ENCODE results near the gene NINJ2. TPM values are rescaled to one million over a fixed set of nuclear protein-coding genes. Genes with fewer than 3 reads are reported as not detected.

Gene NINJ2
- total and polyA plus RNA-seq, 10 of the 15 experiments (the other 5 are each of a cell fraction or from before 2014, with no cell fraction given) = 8.9 to 51.6 (median 21.3) TPM

GRCh38 chr12:599756-600155 lies 63.5 kb downstream of the NINJ2 start:
- POLR2A ChIA-PET = interaction anchor here (0.8 kb wide), 1 partner anchor 25 kb away, joined by 3 read pairs; no protein-coding TSS in a partner anchor
- TF ChIP-seq PBX3 (IDR thresholded peaks at IDR 0.05; ENCODE audit: insufficient replicate concordance, low read depth, low read length) (no peak), RB1 (IDR thresholded peaks at IDR 0.05; ENCODE audit: borderline replicate concordance) (no peak), JUND (IDR thresholded peaks at IDR 0.05; ENCODE audit: low read depth, low read length) (no peak), FOXM1 (IDR thresholded peaks at IDR 0.05; ENCODE audit: low read depth, low read length) (no peak)
- H3K4me1 ChIP-seq (ENCODE audit: control insufficient read depth, insufficient read depth, low read length) = no peaks in the 10 kb centered on the region
- SMC1A ChIA-PET (ENCODE audit: uncharacterized antibody, unreplicated experiment) = interaction anchor here (1.4 kb wide), 1 partner anchor 283 kb away, joined by 3 read pairs; no protein-coding TSS in a partner anchor
- no peak overlapping the region for H3K4me3 ChIP-seq
- 76% methylated on average over 13 of the region's 13 CpGs for WGBS (ENCODE audit: insufficient coverage, insufficient replicate concordance, low lambda C conversion rate, missing lambda C conversion rate)
- H3K36me3 ChIP-seq (ENCODE audit: control insufficient read depth in 2 of 2, insufficient read depth in 2 of 2, low read length in 1 of 2) = no peaks in the 10 kb centered on the region
- H4K20me1 ChIP-seq (ENCODE audit: control insufficient read depth, insufficient read depth) = no peaks in the 10 kb centered on the region
- RAD21 ChIA-PET (ENCODE audit: unreplicated experiment) = interaction anchor here (1.1 kb wide), 1 partner anchor 23 kb away, joined by 3 read pairs; no protein-coding TSS in a partner anchor
- BruUV-seq (replicated peaks) = no TSS peak
- H3K9me3 ChIP-seq (replicated peaks; ENCODE audit: control insufficient read depth, insufficient read depth, low read length) = no peaks in the 10 kb centered on the region
- no peak overlapping the region for H2AFZ ChIP-seq (ENCODE audit: control insufficient read depth, low read depth, low read length)
- no peak overlapping the region for H3K4me2 ChIP-seq (ENCODE audit: control insufficient read depth, insufficient read depth)
- no peaks in the 10 kb centered on the region for H3K79me2 ChIP-seq (ENCODE audit: control insufficient read depth, insufficient read depth, low read length)
- no peak overlapping the region for H3K9ac ChIP-seq (ENCODE audit: control insufficient read depth, insufficient read depth, low read length)
- H3K27ac ChIP-seq (ENCODE audit: control insufficient read depth, insufficient read depth) = no peak overlapping the region
- CTCF ChIA-PET = interaction anchor here (1.9 kb wide), 1 partner anchor 216 kb away, joined by 4 read pairs; no protein-coding TSS in a partner anchor
- DNase-seq (ENCODE audit: low read depth, low spot score) (no peak), FAIRE-seq (no peak), ATAC-seq (no peak)
- in situ Hi-C loops (cut with MboI) = no loop called here
- H3K27me3 ChIP-seq (replicated peaks in 1 of 2; ENCODE audit: control insufficient read depth in 2 of 2, insufficient read depth in 2 of 2, low read length in 1 of 2) = no peaks in the 10 kb centered on the region
- intact Hi-C loops (cut with micrococcal nuclease; ENCODE audit: unreplicated experiment) = no loop called here

- ChIA-PET SMC1A (ENCODE audit: uncharacterized antibody, unreplicated experiment) (interaction anchor here (0.9 to 1.8 kb wide), 5 partner anchors 10 to 214 kb away, joined by 3 to 5 read pairs (median 3); no protein-coding TSS in a partner anchor), CTCF (interaction anchor here (1.5 to 2.1 kb wide), 2 partner anchors 22 to 28 kb away, joined by 4 to 7 read pairs; no protein-coding TSS in a partner anchor), POLR2A (no interaction called here), RAD21 (ENCODE audit: unreplicated experiment) (no interaction called here)
- no peak overlapping the region for H3K4me2 ChIP-seq (ENCODE audit: control insufficient read depth, insufficient read depth)
- no peak overlapping the region for H3K4me3 ChIP-seq
- H4K20me1 ChIP-seq (ENCODE audit: control insufficient read depth, insufficient read depth) = no peaks in the 10 kb centered on the region
- 82% methylated on average over 13 of the region's 13 CpGs for WGBS (ENCODE audit: insufficient coverage, insufficient replicate concordance, low lambda C conversion rate, missing lambda C conversion rate)
- H3K4me1 ChIP-seq (ENCODE audit: control insufficient read depth, insufficient read depth, low read length) = no peaks in the 10 kb centered on the region
- in situ Hi-C loops (cut with MboI) (no loop called here), intact Hi-C loops (cut with micrococcal nuclease; ENCODE audit: unreplicated experiment) (no loop called here)
- H3K9ac ChIP-seq (ENCODE audit: control insufficient read depth, insufficient read depth, low read length) = no peak overlapping the region
- no peaks in the 10 kb centered on the region for H3K9me3 ChIP-seq (replicated peaks; ENCODE audit: control insufficient read depth, insufficient read depth, low read length)
- no peaks in the 10 kb centered on the region for H3K36me3 ChIP-seq (ENCODE audit: control insufficient read depth in 2 of 2, insufficient read depth in 2 of 2, low read length in 1 of 2)
- H3K27me3 ChIP-seq (replicated peaks in 1 of 2; ENCODE audit: control insufficient read depth in 2 of 2, insufficient read depth in 2 of 2, low read length in 1 of 2) = no peaks in the 10 kb centered on the region
- no peak for FAIRE-seq
- H3K79me2 ChIP-seq (ENCODE audit: control insufficient read depth, insufficient read depth, low read length) = no peaks in the 10 kb centered on the region
- H3K27ac ChIP-seq (ENCODE audit: control insufficient read depth, insufficient read depth) = no peak overlapping the region
- no peak for DNase-seq (ENCODE audit: low read depth, low spot score)
- no TSS peak for BruUV-seq (replicated peaks)
- ATAC-seq = no peak
- H2AFZ ChIP-seq (ENCODE audit: control insufficient read depth, low read depth, low read length) = no peak overlapping the region
- TF ChIP-seq MXI1 (IDR thresholded peaks at IDR 0.05; ENCODE audit: low read depth, low read length) (no peak), RCOR1 (conservative IDR thresholded peaks at IDR 0.05; ENCODE audit: low read depth, low read length) (no peak), FOXK2 (IDR thresholded peaks at IDR 0.05) (no peak), NFIC (IDR thresholded peaks at IDR 0.05; ENCODE audit: low read depth, low read length) (no peak), MEF2A (IDR thresholded peaks at IDR 0.05; ENCODE audit: insufficient read depth, low read depth, low read length) (no peak)
- TF ChIP-seq, protein P1, sequence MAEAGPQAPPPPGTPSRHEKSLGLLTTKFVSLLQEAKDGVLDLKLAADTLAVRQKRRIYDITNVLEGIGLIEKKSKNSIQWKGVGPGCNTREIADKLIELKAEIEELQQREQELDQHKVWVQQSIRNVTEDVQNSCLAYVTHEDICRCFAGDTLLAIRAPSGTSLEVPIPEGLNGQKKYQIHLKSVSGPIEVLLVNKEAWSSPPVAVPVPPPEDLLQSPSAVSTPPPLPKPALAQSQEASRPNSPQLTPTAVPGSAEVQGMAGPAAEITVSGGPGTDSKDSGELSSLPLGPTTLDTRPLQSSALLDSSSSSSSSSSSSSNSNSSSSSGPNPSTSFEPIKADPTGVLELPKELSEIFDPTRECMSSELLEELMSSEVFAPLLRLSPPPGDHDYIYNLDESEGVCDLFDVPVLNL (IDR thresholded peaks at IDR 0.05; ENCODE audit: low read depth, low read length) = no peak
Measured at GRCh38 chr12:597926-598568, 65.2 kb downstream of the NINJ2 start.

Data from GM12878 (cell line).